GM19023 (cell line): ENCODE data around the gene GNB5.

Source experiments
- ATAC-seq: cut with Tn5 transposase; IDR thresholded peaks from one replicate; pipeline ENCODE4 v1.9.1; 2021; ENCODE audit warnings: mild to moderate bottlenecking, moderate library complexity; ENCODE audit not compliant: unreplicated experiment

GNB5 gene

DNA sequence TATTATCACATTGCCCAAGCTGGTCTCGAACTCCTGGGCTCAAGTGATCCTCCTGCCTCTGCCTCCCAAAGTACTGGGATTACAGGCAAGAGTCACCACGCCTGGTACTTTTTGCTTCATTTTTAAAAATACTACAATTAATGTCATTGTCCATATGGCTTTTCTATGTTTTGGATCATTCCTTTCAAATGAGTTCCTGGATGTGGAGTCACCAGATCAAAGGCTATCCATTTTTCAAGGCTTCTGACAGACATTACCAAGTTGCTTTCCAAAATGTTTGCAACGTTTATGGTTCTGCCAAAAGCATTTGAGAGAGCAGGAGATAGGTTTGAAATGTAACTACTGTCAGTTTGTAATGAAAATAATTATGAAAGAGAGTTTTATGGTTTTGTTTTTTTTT lies 44.4 kb downstream of the GNB5 start:
- no peak for ATAC-seq

DNA sequence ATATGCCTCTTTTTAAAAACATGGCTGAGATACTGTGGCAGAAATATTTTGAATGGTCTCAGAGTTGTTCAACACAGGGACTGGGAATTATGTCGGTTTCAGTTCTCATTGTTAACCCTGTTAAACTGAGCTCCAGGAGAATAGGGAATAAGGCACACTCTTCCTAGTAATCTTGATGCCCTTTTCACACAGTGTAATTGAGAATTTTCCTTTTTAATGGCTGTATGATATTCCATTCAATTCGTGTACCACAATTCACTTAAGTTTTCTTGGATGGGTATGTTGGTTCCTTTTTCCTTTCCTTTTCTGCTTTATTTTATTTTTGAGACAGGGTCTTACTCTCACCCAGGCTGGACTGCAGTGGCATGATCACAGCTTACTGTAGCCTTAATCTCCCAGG lies 44.9 kb downstream of the GNB5 start:
- no peak for ATAC-seq

DNA sequence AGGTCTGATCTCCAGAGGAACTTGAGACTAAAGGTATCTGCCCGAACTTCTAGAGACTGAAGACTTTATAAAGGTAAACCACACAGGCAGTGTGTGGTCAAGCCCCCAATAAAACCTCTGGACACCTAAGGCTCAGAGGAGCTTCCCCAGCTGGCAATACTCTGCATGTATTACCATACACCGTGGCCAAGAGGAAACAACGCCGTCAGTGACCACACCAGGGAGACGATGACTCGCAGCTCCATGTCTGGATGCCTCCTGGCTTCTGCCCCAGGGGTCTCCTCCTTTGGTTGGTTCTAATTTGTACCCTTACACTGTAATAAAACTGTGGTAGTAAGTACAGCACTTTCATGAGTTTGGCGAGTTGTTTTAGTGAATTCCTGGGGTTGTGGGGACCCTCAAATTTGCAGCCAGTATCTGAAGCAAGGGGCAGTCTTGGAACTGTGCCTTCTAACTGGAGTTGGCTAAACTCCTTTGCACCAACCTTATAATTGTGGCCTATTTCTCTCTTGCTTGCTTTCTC lies 46.5 kb downstream of the GNB5 start:
- no peak for ATAC-seq

DNA sequence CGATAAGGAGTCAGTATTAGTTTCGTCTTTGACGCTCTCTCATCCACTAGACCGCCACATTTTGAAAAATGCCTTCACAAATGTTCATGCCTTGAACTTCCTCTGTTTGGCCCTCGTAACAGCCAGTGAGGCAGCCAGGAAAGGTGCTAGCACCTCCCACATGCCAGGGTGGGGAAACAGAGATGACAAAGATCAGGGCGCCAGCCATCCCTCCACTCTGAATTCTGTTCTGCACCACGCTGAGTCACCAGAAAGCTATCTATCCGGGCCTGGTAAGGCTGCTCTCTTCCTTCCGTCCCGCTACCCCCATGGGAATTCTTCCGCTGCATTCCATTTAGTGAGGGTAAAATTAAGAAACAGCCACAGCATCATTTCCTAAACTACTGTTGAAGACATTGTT lies 47.3 kb downstream of the GNB5 start:
- ATAC-seq: no peak

DNA sequence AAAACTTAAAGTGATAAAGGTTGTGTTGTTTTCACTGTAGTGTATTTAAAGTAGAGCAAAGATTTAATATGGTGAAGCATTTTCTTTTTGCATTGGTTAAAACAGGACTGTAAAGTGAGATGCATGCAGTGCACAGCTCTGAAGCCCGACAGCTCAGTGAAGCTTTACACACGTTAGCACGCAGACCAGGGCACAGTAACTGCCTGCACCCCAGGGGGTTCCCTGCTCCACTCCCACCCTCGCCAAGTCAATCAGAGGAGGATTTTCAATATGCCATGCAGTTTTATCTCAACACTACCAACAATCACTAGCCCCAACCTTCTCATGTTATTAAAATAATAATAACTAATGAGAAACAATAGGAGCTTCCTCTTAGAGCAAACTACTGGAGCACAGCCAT lies 50.5 kb downstream of the GNB5 start:
- no peak for ATAC-seq

DNA sequence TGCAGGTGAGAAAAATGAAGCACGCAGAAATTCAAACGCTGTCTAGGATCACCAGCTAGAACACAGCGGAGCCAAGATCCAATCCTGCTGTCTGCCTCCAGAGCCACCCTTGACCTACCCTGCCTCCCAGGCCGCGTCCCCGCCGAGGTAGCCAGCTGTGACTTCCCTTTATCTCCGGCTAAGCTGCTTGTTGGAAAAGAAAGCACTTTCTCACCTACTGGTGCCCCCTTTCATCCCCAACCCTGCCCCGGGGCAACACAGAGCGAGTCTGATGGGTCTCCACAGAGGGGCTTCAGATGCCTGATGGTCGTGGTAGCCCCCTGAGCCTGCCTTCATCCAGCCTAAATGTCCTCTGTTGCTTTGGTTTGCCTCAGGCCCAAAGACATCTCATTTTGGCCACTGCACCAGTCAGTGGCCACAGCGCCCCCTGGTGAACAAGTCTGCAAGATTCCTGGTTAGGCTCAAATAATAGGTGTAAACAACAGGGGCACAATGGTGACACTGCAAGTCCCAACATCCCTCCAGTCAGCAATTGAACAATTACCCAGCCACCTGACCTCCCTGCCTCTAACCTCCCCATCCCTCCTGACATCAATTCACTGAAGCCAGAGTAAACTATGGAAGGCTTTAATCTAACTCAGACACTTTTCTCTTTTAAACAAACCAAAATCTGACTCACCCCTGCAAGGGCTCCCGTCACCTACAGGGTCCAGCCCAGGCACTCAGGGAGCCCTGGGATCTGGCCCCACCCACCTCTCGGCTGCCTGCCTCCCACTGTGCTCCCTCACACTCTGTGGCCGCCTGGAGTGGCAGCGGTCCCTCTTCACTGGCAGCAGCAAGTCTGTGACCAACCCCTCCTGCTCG lies 51.4 kb downstream of the GNB5 start:
- no peak for ATAC-seq

DNA sequence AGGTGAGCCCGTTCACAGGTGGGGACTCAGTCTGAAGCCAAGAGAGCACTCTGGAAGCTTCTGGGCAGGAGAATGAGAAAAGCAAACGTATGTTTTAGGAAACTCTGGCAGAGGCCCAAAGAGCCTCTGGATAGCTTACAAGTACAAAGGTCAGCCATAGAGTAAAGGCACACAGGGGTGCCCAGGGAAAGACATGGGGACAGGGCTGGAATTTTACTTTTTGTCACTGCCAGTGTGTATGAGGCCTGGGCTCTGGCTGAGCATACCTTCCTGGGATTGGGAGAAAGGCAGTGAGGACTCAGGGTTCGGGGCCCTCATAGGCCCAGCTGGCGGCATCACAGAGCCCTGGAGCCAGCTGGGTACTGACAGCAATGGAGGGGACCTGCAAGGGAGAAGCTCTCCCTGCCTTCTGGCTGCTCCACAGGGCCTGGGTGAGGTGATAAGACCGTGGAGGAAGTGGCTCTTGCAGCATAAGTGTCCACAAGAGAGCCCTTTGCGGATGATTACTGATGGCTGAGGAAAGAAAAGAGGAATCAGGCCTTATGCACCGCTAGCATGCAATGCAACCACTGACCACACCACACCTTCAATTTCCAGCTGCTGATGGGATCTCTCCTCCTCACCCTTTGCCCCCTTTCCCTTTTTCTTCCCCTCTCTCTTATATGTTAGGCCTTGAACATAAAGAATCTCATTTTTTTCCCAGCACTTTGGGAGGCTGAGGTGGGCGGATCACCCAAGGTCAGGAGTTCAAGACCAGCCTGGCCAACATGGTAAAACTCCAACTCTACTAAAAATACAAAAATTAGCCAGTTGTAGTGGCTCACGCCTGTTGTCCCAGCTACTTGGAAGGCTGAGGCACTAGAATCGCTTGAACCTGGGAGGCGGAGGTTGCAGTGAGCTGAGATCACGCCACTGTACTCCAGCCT lies 53.5 kb downstream of the GNB5 start:
- no peak for ATAC-seq

DNA sequence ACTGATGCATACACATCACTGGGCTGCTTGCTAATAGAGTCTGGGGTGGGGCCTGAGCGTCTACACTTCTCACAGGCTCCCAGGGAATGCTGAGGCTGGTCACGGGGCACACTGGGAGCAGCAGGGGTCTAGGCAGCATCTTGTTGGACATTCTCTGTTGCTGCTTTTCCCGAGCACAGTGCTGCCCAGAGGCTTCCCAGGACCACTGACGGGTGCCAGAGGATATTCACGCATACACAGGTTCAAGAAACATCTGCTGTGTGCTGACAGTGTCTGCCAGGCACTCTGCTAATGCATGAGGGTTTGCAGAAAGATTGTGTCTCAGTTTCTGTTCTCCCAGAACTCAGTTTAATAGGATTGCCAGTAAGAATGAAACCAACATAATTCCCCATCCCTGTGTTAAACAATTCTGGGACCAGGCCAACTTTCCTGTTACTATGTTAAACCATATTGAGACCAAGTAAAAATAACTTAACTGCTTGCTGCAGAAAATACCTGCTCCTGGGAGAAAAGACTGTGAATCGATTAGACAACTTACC lies 54.7 kb downstream of the GNB5 start:
- no peak for ATAC-seq

DNA sequence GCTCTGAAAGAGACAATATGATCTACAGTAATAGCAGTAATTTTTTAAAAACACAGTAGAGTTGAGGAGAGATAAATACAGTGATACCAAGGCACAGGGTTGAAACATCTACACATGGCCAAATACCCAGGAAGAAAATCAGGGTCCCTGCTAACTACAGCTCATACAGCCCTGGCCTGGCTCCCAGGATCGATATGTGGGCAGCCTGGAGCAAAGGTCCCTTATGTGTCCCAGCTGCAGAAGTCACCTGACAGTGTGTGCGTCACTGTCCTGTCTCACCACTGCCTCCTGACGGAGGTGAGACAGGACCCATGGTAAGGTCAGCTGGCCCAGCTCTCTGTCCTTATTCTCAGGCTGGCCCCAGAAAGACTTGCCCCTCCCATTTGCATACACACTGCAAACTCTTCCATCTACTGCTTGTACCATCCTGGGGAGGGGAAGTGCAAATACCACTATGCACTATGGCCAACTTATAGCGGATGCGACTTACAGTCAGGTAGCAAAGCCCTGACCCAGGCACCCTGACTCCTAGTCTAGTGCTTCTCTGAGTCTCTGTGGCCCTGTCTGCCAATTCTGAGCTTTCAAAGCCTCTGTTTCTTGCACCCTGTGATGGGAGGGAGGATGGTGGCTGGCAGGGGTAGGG lies 56.6 kb downstream of the GNB5 start:
- ATAC-seq: no peak

DNA sequence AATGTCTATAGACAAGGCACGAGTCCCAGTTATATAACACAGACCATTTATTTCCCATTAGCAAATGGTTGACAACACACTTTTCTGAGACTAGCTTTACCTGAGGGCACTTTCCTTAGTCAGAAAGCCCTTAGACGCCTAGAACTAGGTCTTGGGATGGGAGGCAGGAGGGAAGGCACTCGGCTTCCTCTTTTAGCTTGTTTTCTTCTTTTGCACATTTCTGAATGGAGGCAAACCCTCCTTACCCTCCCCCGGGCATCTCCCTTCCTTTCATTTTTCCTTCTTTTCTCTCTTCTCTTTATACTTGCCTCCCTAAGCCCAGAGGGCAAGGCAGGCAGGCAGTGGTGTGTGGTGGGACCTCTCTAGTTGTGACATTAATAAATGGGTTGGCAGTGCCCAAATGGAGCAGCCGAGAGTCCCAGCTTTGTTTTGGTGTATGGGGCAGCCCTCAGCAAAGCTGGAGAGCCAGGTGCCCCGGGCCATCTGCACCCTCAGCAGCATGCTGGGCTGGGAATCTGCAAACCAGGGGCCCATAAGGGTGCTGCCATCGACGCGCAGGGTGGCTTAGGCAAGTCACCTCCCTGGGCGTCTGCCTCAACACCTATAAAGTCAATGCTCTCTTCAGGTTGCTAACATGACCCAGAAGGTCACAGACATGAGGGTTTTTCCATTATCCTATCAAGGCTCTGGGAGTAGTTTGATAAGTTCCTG lies 57.5 kb downstream of the GNB5 start:
- ATAC-seq: no peak

DNA sequence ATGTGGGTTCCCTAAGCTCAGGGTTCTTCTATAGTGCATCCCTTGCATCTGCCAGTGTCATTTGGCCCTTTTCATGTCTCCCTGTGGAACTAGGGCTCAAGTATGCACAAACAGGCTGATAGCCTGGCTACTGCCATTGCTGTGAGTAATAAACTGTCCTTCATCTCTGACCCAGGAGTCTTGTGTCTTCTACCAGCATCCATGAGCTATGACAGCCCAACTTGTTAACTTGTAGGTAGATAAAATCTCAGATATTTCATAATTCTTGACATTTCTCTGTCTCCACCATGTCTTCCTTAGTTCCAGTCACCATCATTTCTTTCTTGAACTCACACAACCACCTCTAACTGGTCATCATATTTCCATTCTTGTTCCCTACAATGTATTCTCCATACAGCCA lies 59.1 kb downstream of the GNB5 start:
- no peak for ATAC-seq

DNA sequence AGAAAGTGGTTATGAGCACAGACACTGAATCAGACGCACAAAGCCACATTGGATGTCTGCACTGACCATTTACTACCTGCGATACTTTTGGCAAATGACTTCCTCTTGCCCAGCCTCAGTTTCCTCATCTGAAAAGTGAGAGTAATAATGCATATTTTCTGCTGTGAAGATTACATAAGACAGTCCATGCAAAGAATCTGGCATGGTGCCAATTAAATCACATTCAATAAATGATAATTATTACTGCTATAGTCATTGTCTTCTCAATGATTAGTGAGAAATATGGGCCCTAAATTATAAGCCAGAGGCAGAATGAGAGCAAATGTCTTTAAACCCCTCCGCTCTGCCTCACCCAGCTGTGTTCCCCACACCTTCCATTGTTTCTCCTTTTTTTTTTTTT lies 62.6 kb downstream of the GNB5 start:
- no peak for ATAC-seq

DNA sequence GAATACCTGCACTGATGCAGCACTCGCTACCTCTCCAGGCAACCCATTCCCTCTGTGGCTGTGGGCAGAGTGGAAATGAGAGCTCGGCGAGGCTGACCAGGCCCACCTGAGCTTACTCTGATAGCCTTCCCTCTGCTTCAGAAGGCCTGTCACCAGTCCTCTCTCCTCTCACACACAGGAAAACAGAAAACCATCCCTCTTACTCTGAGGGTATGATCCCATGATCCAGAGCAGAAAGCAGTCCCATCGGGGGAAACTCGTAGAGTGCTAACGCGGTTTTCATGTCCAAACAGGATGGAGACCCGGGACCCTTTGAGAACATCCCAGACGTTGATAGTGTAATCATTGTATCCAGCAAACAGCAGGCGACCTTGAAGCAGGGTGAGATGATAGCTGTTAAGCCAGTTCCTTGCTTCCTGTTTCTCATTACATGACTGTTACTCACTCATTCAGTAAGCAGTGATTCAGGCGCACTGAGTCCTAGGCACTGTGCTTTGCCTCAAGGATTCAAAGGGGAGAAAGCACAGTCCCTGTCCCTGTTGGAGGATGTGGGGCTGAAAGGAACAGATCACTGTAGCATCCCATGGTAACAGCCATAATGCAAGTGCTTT lies 66.8 kb downstream of the GNB5 start:
- ATAC-seq: no peak

DNA sequence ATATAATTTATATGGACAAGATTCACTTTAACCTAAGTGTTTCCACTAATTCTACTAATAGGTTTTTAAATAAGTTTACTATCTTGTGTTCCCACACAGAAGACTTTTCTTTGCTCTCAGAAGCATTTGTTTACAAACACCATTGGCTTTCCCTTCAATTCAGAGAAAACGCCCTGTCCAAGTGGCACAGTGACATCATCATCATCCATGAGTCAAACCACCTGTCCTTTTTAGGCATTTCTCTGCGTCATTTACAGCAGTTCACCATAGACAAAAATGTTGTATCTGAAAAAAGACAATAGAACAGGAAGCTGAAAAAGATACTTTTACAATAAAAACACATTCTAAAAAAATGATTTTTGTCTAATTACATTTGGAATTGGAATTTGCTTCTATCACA lies 69.3 kb downstream of the GNB5 start:
- ATAC-seq: no peak

DNA sequence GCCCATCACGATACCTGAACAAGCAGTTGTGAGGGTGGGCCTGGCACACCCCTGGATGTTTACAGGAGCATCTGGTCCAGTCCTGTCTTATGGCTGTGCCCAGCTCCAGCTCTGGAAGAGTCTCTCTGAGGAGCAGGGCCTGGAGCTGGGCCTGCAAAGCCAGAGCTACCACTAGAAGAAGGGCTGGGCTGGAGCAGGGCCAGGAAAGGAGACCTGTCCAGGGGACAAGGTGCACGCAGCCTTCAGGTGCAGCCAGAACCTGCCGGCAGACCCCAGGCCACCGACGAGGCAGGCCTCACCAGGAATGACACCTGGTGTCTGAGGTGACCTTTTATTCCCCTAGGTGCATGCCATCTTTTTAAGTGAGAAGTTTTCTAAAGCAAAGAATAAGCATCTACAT lies 70.2 kb downstream of the GNB5 start:
- ATAC-seq: no peak

DNA sequence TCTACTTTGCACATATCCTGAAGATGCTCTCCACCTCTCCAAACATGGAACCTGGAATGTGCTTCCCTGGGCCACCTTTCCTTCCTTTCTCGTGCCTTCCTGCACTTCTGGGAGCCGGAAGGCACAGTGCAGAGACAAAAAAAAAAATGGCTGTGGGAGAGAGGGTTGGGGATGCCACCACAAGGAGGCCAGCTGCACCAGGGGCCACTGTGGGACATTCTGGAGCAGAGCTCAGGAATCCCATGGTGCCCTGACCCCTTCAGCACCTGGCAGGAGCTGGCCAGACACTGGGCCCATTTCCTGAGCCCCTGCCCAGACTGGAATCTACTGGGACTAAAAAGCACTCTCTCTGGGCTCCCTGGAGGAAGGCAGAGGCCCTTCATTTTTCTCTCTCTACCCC lies 70.7 kb downstream of the GNB5 start:
- ATAC-seq: no peak

DNA sequence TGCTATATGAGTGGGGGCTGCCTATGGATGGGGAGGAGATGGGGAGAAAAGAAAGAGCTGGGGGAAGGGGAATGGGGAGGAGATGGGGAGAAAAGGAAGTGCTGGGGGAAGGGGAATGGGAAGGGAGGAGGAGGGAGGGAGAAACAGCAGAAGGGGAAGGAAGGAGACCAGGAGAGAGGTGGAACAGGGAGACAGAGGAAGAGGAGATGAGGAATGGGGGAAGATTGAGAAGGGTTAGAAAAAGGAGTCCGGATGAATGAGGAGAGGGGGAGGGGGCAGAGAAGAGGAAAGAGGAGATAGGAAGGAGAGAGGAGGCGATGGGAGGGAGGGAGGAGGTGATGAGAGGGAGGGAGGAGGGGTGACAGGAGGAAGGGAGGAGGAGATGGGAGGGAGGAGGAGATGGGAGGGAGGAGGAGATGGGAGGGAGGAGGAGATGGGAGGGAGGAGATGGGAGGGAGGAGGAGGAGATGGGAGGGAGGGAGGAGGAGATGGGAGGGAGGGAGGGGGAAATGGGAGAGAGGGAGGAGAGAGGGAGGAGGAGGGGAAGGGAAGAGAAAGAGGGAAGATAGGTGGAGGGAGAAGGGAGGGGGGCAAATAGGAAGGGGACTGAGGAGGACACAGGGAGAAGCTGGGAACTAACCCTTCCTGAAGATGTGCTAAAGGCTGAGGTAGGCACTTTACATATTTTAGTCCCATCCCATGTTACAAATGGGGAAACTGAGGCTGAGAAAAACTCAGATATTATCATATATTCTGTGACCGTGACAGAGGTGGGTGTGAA lies 72.0 kb downstream of the GNB5 start:
- no peak for ATAC-seq

DNA sequence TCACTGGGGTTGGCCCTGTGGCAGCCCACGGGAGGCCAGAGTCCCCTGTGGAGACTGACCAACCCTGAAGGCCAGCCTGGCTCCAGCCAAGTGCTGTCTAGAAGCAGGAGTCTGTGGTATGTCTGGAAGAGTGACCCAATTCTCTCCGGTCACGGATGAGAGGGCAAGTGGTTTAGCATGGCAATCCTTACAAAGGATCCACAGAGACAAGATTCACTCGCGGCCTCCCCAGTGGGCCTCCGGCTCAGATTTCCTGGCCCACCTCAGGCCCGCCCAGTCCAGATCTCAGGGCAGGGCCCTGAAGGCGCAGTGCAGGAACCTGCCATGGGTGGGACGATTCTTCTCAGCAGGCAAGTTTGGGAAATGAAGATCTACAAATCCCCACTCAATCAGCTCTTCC lies 73.6 kb downstream of the GNB5 start:
- ATAC-seq: no peak
